Hepatocyte (in vitro differentiated cells): ENCODE data around the gene SCAMP2. TPM values are rescaled to one million over a fixed set of nuclear protein-coding genes. Genes with fewer than 3 reads are reported as not detected.
"Not testable (repeated sequence)": the region's sequence is repeated elsewhere in the genome, so short reads cannot be mapped to it uniquely, and the experiment has no call there.

Source experiments
- DNase-seq: peaks from one replicate; pipeline ENCODE4 v3.0.0-alpha.2; 2016; ENCODE audit warnings: low spot score
- H2AFZ ChIP-seq: fragments of 200-600 bp; sonication (generic); 2 replicates; pipeline ENCODE4 v1.6.0; 2016; ENCODE audit warnings: antibody characterized with exemption, mild to moderate bottlenecking
- H3K27ac ChIP-seq: fragments of 200-600 bp; sonication (generic); 2 replicates; pipeline ENCODE4 v1.5.1; 2016; ENCODE audit warnings: mild to moderate bottlenecking
- H3K27me3 ChIP-seq: fragments of 200-600 bp; sonication (generic); 2 replicates; pipeline ENCODE4 v1.6.1; 2016
- H3K36me3 ChIP-seq: fragments of 200-600 bp; sonication (generic); replicated peaks from 2 replicates; pipeline ENCODE4 v1.5.1; 2016; ENCODE audit warnings: low read depth; ENCODE audit not compliant: insufficient read depth
- H3K4me1 ChIP-seq: fragments of 200-600 bp; sonication (generic); 2 replicates; pipeline ENCODE4 v1.5.1; 2016; ENCODE audit warnings: mild to moderate bottlenecking, moderate library complexity; ENCODE audit not compliant: insufficient read depth
- H3K4me2 ChIP-seq: fragments of 200-600 bp; sonication (generic); 2 replicates; pipeline ENCODE4 v1.6.0; 2016
- H3K4me3 ChIP-seq: fragments of 200-600 bp; sonication (generic); 2 replicates; pipeline ENCODE4 v1.5.1; 2016; ENCODE audit warnings: mild to moderate bottlenecking
- H3K79me2 ChIP-seq: fragments of 200-600 bp; sonication (generic); 2 replicates; pipeline ENCODE4 v1.6.0; 2017; ENCODE audit warnings: mild to moderate bottlenecking
- H3K9me2 ChIP-seq: fragments of 200-600 bp; sonication (generic); replicated peaks from 2 replicates; pipeline ENCODE4 v1.6.0; 2017; ENCODE audit warnings: mild to moderate bottlenecking; ENCODE audit not compliant: insufficient read depth
- H3K9me3 ChIP-seq: fragments of 200-600 bp; sonication (generic); 2 replicates; pipeline ENCODE4 v1.5.1; 2016; ENCODE audit warnings: low read depth, mild to moderate bottlenecking
- H4K20me1 ChIP-seq: fragments of 200-600 bp; sonication (generic); 2 replicates; pipeline ENCODE4 v1.6.0; 2016; ENCODE audit warnings: mild to moderate bottlenecking; ENCODE audit not compliant: insufficient read depth, poor library complexity, severe bottlenecking
- EZH2 ChIP-seq: fragments of 200-600 bp; sonication (generic); IDR thresholded peaks from 2 replicates; pipeline ENCODE4 v1.6.1; 2016; ENCODE audit warnings: antibody characterized with exemption, mild to moderate bottlenecking, borderline replicate concordance
- EZH2phosphoT487 ChIP-seq: fragments of 200-600 bp; sonication (generic); IDR thresholded peaks from one replicate; pipeline ENCODE4 v1.6.1; 2018; ENCODE audit warnings: antibody characterized with exemption, mild to moderate bottlenecking, low read depth, moderate library complexity; ENCODE audit not compliant: unreplicated experiment, severe bottlenecking
- WGBS: methylation state at CpG from one replicate; pipeline ENCODE4 v1.1.6; 2016; ENCODE audit warnings: low lambda C conversion rate; ENCODE audit errors: missing lambda C conversion rate; 5-methylcytosine and 5-hydroxymethylcytosine counted together
- polyA plus RNA-seq: library from polyadenylated mRNA; unstranded; fragments of >200 nt; fragmentation: Nextera tagmentation; extraction: Ambion mirVana; gene quantifications from 2 replicates; pipeline ENCODE4 v1.2.1, GENCODE V29; 2016
- total RNA-seq: library from RNA; depleted of rRNA; stranded (reverse); fragments of >200 nt; gene quantifications from 2 replicates; pipeline ENCODE4 v1.2.3, GENCODE V29; 2014
- TF ChIP-seq, protein P1 (sequence below): fragments of 200-600 bp; sonication (generic); IDR thresholded peaks from 2 replicates; pipeline ENCODE4 v1.5.1; 2016; ENCODE audit warnings: antibody characterized with exemption, mild to moderate bottlenecking; ENCODE audit not compliant: poor library complexity

Gene SCAMP2
- total and polyA plus RNA-seq, 2 experiments from 2014 or later: 64.0 to 130 TPM

- DNase-seq: no peak
- H3K27ac ChIP-seq: no peak overlapping the region
- no peaks in the 10 kb centered on the region for H3K36me3 ChIP-seq
- H3K9me3 ChIP-seq: no peaks in the 10 kb centered on the region
- peaks cover 8% of the 10 kb centered on the region for H3K79me2 ChIP-seq
- no peak overlapping the region for H3K4me3 ChIP-seq
- H2AFZ ChIP-seq: no peak overlapping the region
- no peaks in the 10 kb centered on the region for H3K9me2 ChIP-seq
- peaks cover 4% of the 10 kb centered on the region for H3K4me1 ChIP-seq
- TF ChIP-seq EZH2 (no peak), EZH2phosphoT487 (no peak)
- TF ChIP-seq, protein P1, sequence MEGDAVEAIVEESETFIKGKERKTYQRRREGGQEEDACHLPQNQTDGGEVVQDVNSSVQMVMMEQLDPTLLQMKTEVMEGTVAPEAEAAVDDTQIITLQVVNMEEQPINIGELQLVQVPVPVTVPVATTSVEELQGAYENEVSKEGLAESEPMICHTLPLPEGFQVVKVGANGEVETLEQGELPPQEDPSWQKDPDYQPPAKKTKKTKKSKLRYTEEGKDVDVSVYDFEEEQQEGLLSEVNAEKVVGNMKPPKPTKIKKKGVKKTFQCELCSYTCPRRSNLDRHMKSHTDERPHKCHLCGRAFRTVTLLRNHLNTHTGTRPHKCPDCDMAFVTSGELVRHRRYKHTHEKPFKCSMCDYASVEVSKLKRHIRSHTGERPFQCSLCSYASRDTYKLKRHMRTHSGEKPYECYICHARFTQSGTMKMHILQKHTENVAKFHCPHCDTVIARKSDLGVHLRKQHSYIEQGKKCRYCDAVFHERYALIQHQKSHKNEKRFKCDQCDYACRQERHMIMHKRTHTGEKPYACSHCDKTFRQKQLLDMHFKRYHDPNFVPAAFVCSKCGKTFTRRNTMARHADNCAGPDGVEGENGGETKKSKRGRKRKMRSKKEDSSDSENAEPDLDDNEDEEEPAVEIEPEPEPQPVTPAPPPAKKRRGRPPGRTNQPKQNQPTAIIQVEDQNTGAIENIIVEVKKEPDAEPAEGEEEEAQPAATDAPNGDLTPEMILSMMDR: no peak
- WGBS: 92% methylated on average over 6 of the region's 6 CpGs
- H4K20me1 ChIP-seq: no peaks in the 10 kb centered on the region
- no peak overlapping the region for H3K4me2 ChIP-seq
- no peaks in the 10 kb centered on the region for H3K27me3 ChIP-seq
Observed at GRCh38 chr15:74897300-74897701, 24.1 kb upstream of the SCAMP2 start.

GRCh38 chr15:74896316-74896715 is 23.2 kb upstream of the SCAMP2 start:
- TF ChIP-seq EZH2: no peak
- no peak for TF ChIP-seq EZH2phosphoT487
- TF ChIP-seq, protein P1: no peak
- Histone ChIP-seq H4K20me1 (no peaks in the 10 kb centered on the region), H3K9me3 (no peaks in the 10 kb centered on the region), H2AFZ (no peak overlapping the region), H3K4me1 (peaks cover 2% of the 10 kb centered on the region), H3K27ac (no peak overlapping the region), H3K4me3 (no peak overlapping the region), H3K79me2 (peaks cover 8% of the 10 kb centered on the region), H3K27me3 (no peaks in the 10 kb centered on the region), H3K4me2 (no peak overlapping the region), H3K9me2 (no peaks in the 10 kb centered on the region), H3K36me3 (no peaks in the 10 kb centered on the region)
- no peak for DNase-seq
- WGBS: 96% methylated on average over 3 of the region's 3 CpGs

DNA sequence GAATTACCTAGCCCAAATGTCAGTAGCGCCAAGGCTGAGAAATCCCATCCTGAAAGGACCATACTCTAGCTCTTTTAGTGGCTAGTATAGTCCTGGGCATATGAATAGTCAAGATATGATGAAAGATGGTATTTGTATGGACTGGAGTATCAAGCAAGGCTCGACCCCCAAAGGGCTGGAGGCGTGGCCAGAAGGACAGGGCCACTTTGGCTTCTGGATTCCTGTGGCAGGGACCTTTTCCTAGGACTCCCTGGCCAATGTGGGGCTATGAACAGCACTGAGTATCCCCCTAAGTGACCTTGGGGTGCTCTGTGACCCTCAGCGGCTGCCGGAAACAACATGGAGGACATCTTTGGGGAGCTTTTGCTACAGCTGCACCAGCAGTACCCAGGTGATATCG is 22.7 kb upstream of the SCAMP2 start:
- Histone ChIP-seq H3K36me3 (no peaks in the 10 kb centered on the region), H4K20me1 (no peaks in the 10 kb centered on the region), H3K4me2 (no peak overlapping the region), H3K4me3 (no peak overlapping the region), H2AFZ (no peak overlapping the region), H3K4me1 (no peaks in the 10 kb centered on the region), H3K27ac (no peak overlapping the region), H3K9me2 (no peaks in the 10 kb centered on the region), H3K27me3 (no peaks in the 10 kb centered on the region), H3K79me2 (peaks cover 3% of the 10 kb centered on the region), H3K9me3 (no peaks in the 10 kb centered on the region)
- TF ChIP-seq, protein P1: no peak
- no peak for TF ChIP-seq EZH2
- no peak for TF ChIP-seq EZH2phosphoT487
- no peak for DNase-seq
- WGBS: 98% methylated on average over 6 of the region's 6 CpGs

DNA sequence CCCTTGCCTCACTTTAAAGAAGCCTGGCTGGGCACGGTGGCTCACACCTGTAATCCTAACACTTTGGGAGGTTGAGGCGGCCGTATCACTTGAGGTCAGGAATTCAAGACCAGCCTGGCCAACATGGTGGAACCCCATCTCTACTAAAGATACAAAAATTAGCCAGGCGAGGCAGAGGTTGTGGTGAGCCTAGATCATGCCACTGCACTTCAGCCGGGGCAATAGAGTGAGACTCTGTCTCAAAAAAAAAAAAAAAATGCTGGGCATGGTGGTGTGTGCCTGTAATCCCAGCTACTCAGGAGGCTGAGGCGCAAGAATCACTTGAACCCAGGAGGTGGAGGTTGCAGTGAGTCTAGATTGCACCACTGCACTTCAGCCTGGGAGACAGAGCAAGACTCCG is 21.2 kb upstream of the SCAMP2 start:
- not testable (repeated sequence) for H3K4me1 ChIP-seq, H3K9me2 ChIP-seq, H3K36me3 ChIP-seq, H4K20me1 ChIP-seq, H3K4me2 ChIP-seq, H2AFZ ChIP-seq, H3K27me3 ChIP-seq, DNase-seq, H3K9me3 ChIP-seq, H3K4me3 ChIP-seq, H3K27ac ChIP-seq, H3K79me2 ChIP-seq
- WGBS: 93% methylated on average over 6 of the region's 7 CpGs
